GM19452 (cell line): ENCODE data around the gene KDM4C.
"Not testable (repeated sequence)": the region's sequence is repeated elsewhere in the genome, so short reads cannot be mapped to it uniquely, and the experiment has no call there.

Source experiments
- ATAC-seq: cut with Tn5 transposase; IDR thresholded peaks from one replicate; pipeline ENCODE4 v1.9.1; 2021; ENCODE audit not compliant: unreplicated experiment

Gene KDM4C

DNA sequence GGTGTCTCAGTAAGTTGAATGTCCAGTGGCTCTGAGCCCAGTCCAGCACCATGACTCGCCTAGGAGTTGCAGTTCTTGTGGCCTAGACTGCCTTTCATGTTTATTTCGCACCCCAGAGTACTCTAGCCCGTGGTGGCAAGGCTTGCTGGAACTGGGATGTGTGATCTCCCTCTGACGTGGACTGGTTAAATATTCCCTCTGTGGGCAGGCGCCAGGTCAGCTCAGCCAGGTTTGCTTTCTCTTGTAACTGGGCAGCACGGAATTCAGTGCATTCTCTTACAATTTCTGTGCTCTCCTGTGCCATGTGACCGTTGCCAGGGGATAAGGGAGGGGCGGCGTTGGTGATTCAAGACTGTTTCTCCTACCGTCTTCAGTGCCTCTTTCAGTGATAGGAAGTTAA is 270.8 kb downstream of the KDM4C start:
- ATAC-seq, result no peak

DNA sequence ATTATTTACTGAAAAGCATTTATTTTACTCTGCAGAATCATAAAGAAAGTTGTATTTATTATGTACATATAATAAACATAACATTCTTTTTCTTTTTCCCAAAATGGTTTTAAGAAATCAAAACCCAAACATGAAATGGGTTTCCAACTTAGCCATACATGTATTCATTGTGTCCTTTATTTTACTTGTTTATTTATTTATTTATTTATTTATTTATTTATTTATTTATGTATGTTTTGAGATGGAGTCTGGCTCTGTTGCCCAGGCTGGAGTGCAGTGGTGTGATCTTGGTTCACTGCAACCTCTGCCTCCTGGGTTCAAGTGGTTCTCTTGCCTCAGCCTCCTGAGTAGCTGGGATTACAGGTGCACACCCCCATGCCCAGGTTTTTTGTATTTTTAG is 273.2 kb downstream of the KDM4C start:
- not testable (repeated sequence) for ATAC-seq

DNA sequence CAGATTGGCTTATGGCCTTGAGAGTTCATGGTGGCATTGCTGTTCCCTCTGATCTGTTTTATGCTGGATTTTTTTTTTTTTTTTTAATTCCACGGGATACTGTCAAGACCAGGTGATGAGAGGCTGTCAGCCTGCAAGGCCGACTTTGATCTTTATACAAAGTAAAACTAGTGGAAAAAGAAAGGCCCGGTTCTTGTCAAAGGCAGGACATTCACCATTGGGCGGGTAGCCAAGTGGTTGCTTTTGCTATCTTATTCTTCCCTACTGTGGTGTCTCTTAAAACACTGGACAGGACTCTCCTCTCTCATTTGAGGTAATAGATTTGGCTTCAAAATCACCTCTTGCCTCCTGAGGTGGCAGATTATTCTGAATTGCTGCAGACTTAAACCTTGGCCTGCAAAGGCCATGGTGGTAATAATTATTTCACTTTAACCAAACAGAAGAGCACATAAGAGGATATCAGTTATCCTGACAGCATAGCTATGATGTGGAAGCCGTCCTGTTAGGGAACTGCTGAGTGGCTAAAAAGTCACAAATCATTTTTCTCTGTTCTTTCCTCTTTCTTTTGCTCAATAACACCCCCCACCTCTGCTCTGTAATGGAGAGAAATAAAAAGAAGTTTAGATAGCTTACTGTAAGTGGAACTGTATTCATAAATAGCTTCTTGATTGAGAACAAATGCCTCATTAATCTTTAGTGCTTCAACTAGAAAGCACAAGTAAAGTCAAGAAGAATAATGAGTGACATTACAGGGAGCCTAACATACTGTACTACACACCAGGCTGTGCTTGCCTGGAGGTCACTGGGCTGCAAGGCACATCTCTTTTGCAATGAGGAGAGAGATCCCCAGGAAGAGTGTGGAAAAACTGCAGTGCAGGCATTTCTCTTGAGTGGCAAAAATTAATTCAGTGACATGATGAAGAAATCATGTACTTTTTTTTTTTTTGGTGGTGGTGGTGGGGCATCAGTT is 275.6 kb downstream of the KDM4C start:
- ATAC-seq, result no peak

DNA sequence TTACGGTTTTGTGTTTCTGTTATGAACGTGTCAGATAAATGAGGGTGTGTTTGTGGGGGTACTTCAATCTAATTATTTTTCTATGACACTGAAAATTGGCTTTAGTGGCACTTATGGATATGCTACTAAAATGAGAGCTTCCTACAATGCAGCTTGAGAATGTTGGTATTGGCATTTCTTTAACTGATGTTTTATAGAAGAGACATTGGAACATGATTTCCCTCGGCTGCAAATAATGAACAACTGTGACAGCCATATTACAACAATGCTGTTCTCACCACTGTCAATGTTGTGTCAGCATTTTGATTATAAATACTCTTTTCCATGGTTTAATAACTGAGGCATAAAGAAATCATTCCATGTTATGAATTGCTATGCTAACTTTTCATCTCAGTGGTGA is 279.4 kb downstream of the KDM4C start:
- ATAC-seq, result no peak

DNA sequence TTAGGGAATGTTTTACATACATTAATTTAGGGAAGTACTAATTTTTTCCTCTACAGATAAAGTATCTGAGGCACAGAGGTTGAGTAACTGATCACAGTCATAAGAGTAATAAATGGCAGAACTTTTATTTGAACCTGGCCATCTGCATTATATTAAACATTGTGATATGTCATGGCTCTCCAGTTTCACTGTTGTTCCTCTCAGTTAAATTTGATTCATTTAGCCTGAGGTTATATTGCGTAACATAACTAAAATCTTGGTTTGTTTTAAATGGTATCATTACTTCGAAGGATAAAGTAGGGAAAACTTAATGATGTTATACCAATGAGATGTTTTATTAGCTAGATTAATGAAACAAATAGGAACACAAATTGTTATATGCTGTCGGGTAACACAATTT is 284.4 kb downstream of the KDM4C start:
- no peak for ATAC-seq

DNA sequence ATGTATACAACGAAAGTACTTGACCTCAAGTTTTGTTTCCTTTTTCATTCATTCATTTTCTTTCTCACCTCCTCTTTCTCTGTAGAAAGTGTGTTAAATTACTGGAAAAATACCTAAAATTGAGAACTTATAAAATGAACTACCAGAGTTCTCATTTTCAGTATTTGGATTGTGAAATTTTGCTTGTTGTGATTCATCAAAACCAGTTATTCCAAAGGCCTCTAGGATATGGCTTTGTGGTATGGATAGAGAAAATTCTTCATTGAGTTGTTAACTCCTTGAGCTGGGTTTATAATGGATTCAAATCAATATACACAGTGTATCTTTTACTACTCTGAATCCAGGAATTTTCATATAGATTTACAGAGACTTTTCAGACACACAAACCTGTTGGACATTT is 287.6 kb downstream of the KDM4C start:
- ATAC-seq, result no peak

DNA sequence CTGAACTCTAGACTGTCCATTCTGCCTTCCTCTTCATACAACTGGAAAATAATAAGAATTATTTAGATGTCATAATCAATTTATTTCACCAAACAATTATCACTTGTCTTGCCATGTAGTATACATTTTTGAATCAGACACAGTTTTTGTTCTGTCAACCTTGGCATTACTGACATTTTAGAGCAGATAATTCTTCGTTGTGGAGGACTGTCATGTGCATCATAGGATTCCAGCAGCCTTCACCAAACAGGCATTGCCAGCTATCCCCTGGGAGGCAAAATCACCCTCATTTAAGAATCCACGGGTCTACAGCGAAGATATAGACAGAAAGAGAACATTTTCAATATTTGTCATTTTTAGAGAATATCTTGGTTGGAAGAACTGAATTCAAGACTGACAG is 293.9 kb downstream of the KDM4C start:
- ATAC-seq, result no peak

DNA sequence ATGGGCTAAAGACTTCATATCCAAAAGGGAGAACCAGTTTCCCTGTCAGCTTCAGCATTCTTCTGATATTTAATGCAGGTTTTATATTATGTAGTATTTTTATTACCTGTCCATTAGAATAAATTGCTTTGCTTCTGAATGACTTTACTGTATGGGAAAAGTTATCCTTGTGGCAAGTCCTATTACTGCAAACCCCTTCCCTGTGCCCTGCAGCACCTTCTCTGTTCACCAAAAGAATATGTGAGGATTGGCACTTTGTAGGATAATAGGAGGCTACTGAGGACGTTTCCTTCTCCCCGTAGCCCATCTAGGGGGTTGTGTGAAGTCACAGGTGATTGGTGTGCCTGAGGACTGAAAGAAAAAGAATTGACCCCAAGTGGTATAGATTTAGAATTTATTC is 296.1 kb downstream of the KDM4C start:
- ATAC-seq, result no peak

DNA sequence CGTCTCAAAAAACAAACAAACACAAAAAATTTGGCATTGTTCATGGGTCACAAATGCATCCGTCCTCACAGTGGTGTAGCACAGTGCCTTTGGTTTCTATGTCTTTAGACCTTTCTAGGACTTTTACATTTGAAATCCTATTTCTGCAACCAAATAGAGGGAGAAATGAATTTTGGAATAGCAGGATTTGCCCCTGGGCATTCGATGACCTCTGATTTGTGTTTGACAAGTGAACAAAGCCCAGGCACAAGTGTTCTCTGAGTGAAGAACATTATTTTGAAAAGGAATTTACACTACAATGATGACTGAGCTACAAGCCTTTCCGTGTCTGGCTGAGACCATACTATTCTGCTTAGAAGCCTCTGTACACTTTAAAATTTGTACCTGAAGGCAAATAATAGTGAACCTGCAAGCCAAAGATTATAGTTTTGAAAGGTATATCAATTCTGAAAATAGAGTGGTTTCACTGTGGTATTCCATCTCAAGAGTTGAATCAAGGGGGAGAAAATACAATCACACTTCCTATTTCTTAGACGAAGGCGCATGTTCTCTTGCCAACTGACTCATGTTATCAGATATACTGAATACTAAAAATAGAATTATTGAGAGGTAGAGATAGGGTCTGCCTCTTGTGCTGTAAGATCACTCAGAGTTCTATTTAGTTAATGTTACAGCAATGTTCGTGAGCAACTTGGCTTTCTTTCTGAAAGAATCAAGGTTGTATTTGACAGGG is 297.6 kb downstream of the KDM4C start:
- no peak for ATAC-seq

DNA sequence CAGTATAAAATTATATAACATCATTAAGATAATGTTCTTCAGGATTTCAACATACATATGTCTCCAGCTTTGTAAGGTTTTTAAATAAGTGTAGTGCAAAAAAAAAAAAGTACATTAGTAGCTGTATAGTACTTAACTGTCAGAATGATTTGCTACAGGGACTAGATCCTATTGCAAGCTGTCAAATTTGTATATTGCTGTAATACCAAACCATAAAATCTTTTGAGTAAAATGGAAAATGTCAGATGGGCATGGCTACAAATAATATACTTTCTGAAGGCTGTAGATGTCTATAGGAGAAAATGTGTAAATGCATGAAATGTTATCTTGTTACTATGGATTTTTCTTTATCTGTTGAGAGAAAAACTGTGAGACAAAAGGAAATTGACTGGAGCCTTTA is 298.5 kb downstream of the KDM4C start:
- ATAC-seq, result no peak

DNA sequence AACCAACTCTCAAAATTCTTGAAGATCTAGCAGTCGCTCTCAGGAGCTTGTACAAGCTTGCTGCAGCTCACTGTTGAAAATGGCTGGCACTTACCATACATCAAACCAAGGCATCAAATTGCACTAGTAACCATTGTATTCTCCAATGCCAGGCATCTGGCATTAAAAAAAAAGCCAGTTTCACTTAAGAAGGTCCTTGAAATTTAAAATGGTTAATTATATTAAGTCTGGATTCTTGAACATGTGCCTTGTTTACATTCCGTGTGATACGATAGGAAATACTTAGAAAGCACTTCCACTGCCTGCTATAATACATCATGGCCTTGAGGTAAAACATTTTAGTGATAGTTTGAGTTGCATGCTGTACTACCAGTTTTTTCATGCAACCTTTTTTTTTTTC is 300.7 kb downstream of the KDM4C start:
- ATAC-seq, result no peak

DNA sequence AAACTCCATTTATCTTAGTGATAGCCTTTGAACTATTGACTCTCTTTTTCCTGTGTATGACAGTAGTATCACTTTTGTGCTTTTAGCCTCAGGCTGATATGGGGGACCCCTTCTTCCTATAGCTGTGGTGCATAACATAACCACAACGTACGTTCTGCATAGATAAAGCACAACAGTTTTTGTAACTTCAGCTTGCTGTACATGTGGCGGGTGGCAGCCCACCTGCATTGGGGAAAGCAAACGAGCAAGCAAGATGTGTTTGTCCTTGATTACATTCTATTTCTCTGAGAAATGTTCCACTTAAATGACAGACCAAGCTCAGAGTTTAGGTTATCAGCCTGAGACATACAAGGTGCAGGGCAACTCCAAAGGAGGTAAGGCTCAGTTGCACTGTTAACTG is 309.4 kb downstream of the KDM4C start:
- ATAC-seq, result no peak

DNA sequence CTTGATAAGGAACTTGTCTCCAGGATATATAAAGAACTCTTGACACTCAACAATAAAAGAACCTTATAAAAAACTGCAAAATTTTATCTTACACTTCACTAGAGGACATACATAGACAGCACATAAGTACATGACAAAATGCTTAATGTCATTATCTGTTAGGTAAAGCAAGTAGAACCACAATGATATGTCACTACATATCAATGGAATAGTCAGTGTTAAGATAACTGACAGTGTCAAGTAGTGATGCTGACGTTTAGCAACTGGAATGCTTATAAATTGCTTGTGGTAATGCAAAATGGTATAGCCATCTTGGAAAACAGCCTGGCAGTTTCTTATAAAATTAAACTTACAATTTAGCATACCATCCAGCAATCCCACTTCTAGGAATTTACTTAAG is 314.1 kb downstream of the KDM4C start:
- no peak for ATAC-seq

DNA sequence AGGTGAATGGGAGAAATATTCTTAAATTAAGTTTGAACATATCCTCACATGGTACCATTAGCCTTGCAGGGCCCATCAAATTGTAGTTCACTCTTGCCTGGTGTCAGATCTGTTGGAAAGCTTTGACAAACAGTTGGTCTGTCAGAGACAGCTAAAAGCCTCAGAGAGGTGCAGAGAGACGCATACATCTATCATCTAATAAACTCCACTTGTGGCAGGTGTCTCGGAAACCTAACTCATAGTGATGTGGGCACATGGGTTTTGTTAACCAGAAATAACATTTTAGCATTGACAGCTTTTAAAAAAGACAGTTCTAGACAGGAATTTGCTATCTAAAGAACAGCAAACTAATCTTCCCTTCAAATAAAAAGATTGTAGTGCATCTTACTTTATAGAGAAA is 315.9 kb downstream of the KDM4C start:
- no peak for ATAC-seq

DNA sequence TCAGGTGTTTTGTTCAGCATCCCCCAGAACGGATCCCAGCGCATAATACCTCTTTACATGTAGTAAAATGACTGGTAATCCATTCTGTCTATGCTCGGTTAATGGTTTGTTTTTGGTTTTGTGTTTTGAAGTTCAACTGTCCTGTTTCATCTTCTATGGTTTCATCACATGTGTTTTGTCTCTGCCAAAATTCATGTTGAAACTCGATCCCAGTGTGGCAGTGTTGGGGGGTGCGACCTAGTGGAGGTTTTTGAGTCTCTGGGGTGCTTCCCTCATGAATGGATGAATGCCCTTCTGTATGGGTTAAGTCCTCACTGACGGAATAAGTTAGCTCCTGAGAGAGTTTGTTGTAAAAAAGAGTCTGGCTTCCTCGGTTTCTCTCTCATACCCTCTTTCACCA is 317.4 kb downstream of the KDM4C start:
- no peak for ATAC-seq

DNA sequence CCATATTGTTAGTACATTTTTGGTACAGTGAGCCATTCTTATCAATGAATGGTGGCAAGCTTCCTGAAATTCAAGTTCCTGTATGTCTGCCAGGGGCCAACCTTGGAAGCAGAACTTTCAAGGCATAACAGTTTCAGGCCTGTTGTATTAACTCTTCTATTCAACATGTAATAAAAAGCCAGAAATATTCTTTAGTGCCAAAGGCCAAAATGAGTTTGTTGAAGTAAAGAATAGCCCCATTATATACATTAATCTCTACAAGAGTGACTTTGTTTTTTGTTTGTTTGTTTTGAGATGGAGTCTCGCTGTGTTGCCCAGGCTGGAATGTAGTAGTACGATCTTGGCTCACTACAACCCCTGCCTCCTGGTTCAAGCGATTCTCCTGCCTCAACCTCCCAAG is 321.3 kb downstream of the KDM4C start:
- ATAC-seq, result no peak

DNA sequence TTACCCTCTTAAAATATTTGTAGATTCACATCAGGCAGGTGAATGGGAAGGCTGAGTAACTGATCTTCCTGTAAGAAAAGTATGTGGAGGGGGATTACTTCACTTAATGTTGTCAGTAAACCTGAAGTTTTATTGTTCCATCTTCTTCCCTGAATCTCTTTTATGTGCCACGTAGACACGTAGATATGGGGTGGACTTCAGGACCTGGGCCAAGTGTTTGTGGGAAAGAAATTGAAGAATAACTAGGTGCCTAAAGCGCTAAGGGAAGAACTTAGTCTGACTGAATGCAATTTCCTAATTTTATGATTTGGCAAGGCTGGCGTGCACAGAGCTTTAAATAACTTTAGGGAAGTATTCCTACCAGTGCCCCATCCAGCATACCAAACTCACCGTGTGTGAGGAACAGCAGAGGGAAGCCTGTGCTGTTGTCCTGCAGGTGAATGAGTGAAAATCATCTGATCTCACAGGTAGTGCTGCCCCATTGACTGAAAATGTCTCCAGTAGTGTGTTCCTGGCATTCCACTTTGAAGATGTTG is 323.4 kb downstream of the KDM4C start:
- no peak for ATAC-seq

DNA sequence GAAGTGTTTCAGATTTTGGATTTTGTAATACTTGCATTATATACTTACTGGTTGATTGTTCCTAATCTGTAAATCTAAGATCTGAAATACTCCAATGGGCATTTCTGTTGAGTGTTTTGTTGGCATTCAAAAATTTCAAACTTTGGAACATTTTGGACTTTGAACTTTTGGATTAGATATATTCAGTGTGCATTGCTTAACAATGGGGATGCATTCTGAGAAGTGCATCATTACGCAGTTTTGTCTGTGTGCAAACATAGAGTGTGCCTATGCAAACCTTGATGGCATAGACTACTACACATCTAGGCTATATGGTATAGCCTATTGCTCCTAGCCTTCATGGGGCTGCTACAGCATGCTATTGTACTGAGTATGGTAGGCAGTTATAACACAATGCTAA is 325.4 kb downstream of the KDM4C start:
- no peak for ATAC-seq

DNA sequence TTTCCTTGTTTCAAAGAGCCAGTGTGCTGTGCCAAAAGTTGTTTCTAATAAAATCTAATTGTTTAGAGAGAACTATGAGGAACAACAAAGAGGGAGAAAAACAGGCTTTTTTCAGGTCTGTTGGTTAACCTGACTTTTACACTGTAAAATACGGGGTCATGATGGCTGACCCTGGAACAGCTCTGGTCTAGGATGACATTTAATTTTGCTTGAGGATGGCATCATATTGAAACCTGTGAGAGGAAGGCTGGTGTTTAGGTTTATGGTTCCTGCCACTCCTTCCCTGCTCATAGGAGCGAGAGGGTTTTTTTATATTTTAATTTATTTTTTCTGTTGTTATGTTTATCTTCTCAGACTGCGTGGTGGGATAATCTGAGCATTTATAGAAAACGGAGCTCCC is 327.6 kb downstream of the KDM4C start:
- no peak for ATAC-seq

DNA sequence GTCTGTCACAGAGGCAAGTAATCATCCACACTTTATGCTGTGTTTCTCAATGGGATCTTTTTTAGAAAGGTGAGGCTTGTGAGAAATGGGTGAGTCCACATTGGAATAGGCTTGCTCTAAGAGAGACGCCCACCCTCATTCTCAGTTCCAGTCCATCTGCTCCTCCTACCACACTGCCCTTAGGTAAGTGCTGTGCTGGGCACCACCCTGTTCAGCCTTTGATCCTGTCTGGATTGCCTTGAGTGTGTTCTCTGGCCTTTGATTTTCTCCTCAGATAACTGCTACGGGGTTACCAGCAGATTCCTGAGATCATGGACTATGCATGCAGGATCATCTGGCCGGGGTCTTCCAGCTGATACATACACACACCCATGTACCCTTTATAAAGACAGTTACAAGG is 328.6 kb downstream of the KDM4C start:
- no peak for ATAC-seq

DNA sequence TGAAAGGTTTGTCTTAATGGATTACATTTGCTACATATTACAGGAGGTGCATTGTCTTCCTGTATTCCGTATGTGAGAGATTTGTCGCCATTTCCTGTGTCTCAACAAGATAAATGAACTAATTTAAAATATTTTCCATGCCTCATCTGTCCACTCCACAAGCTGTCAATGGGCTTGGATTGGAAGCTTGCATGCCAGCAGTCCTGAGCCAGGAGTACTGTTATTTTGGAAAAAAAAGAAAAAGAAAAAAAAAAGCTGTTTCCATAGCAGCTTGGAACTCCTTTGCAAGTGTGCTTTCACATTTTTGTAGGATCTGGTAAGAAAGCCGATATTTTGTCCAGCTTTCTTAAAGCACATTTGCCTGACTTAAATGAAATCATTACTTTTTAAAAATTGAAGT is 330.8 kb downstream of the KDM4C start:
- ATAC-seq, result no peak
